GM23248 (cell line): ENCODE measurements around the gene PIM3. TPM values are rescaled to one million over a fixed set of nuclear protein-coding genes. Genes with fewer than 3 reads are reported as not detected.

Source experiments
- DNase-seq: peaks from one replicate; pipeline ENCODE4 v3.0.0-alpha.2; 2015
- H2AFZ ChIP-seq: fragments of 200-600 bp; sonication (generic); 2 replicates; pipeline ENCODE4 v1.6.1; 2016; ENCODE audit warnings: antibody characterized with exemption
- H3F3A ChIP-seq: fragments of 200-600 bp; sonication (generic); 2 replicates; pipeline ENCODE4 v1.6.1; 2016; ENCODE audit warnings: mild to moderate bottlenecking, antibody characterized with exemption, mixed run types; ENCODE audit not compliant: insufficient read depth
- H3K27ac ChIP-seq: fragments of 200-600 bp; sonication (generic); 2 replicates; pipeline ENCODE4 v1.5.1; 2016; ENCODE audit warnings: mild to moderate bottlenecking
- H3K27me3 ChIP-seq: fragments of 200-600 bp; sonication (generic); replicated peaks from 2 replicates; pipeline ENCODE4 v1.6.1; 2016; ENCODE audit warnings: mild to moderate bottlenecking; ENCODE audit not compliant: insufficient read depth
- H3K36me3 ChIP-seq: fragments of 200-600 bp; sonication (generic); 2 replicates; pipeline ENCODE4 v1.6.1; 2016; ENCODE audit warnings: low read depth, mild to moderate bottlenecking
- H3K4me1 ChIP-seq: fragments of 200-600 bp; sonication (generic); 2 replicates; pipeline ENCODE4 v1.6.1; 2016; ENCODE audit warnings: mild to moderate bottlenecking; ENCODE audit not compliant: insufficient read depth
- H3K4me2 ChIP-seq: fragments of 200-600 bp; sonication (generic); one replicate; pipeline ENCODE4 v1.6.1; 2016; ENCODE audit warnings: mild to moderate bottlenecking; ENCODE audit not compliant: unreplicated experiment
- H3K4me3 ChIP-seq: fragments of 200-600 bp; sonication (generic); 2 replicates; pipeline ENCODE4 v1.5.1; 2016; ENCODE audit warnings: mild to moderate bottlenecking
- H3K79me2 ChIP-seq: fragments of 200-600 bp; sonication (generic); 2 replicates; pipeline ENCODE4 v1.6.1; 2016; ENCODE audit warnings: mild to moderate bottlenecking; ENCODE audit not compliant: insufficient read depth
- H3K9ac ChIP-seq: fragments of 200-600 bp; sonication (generic); 2 replicates; pipeline ENCODE4 v1.6.1; 2016; ENCODE audit warnings: mild to moderate bottlenecking
- H3K9me2 ChIP-seq: fragments of 200-600 bp; sonication (generic); 2 replicates; pipeline ENCODE4 v1.6.1; 2016; ENCODE audit warnings: mixed run types, mild to moderate bottlenecking, moderate library complexity; ENCODE audit not compliant: insufficient read depth
- H3K9me3 ChIP-seq: fragments of 200-600 bp; sonication (generic); one replicate; pipeline ENCODE4 v1.6.1; 2017; ENCODE audit warnings: low read depth
- H4K20me1 ChIP-seq: fragments of 200-600 bp; sonication (generic); 2 replicates; pipeline ENCODE4 v1.6.0; 2016; ENCODE audit not compliant: insufficient read depth
- EZH2 ChIP-seq: fragments of 200-600 bp; sonication (generic); IDR thresholded peaks from 2 replicates; pipeline ENCODE4 v1.6.1; 2018; ENCODE audit warnings: antibody characterized with exemption, mild to moderate bottlenecking; ENCODE audit not compliant: insufficient read depth, poor library complexity, severe bottlenecking
- EZH2phosphoT487 ChIP-seq: fragments of 200-600 bp; sonication (generic); IDR thresholded peaks from 2 replicates; pipeline ENCODE4 v1.6.1; 2018; ENCODE audit warnings: antibody characterized with exemption, moderate library complexity, mild to moderate bottlenecking, low read depth; ENCODE audit not compliant: insufficient read depth
- WGBS, 2 experiments: methylation state at CpG; one replicate each; pipeline ENCODE4 v1.1.6; 2015 to 2017; ENCODE audit warnings: low lambda C conversion rate in 2 of 2, low coverage in 1 of 2; ENCODE audit errors: missing lambda C conversion rate in 2 of 2; 5-methylcytosine and 5-hydroxymethylcytosine counted together
- in situ Hi-C: fragments of 300-500 bp; cut with MboI; formaldehyde crosslinking; loops from 2 replicates; pipeline ENCODE4 v1.15.0; 2020
- polyA plus RNA-seq: library from polyadenylated mRNA; unstranded; fragments of >200 nt; fragmentation: Nextera tagmentation; extraction: Ambion mirVana; gene quantifications from 2 replicates; pipeline ENCODE4 v1.2.1, GENCODE V29; 2016
- total RNA-seq: library from RNA; depleted of rRNA; stranded (reverse); fragments of >200 nt; shearing (Covaris generic); gene quantifications from 2 replicates; pipeline ENCODE4 v1.2.3, GENCODE V29; 2014

The PIM3 gene
- total and polyA plus RNA-seq, 2 experiments from 2014 or later = 10.8 to 16.2 TPM

- no peaks in the 10 kb centered on the region for H3K36me3 ChIP-seq
Measured at GRCh38 chr22:49936018-49936972, 24.3 kb upstream of the PIM3 start.

GRCh38 chr22:49936973-49937757 is 23.4 kb upstream of the PIM3 start:
- peaks cover 8% of the 10 kb centered on the region; the same call in 1 of the 2 replicates for H3K4me1 ChIP-seq
- no peaks in the 10 kb centered on the region for H3F3A ChIP-seq
- in situ Hi-C loops = no loop called here
- no peak for DNase-seq
- TF ChIP-seq EZH2phosphoT487 (no peak), EZH2 (no peak)
- WGBS, 2 experiments = 76 to 81% methylated on average over 20 of the region's 21 CpGs
- no peaks in the 10 kb centered on the region for H3K79me2 ChIP-seq
- H3K9me3 ChIP-seq = no peaks in the 10 kb centered on the region
- H3K27ac ChIP-seq = no peak overlapping the region
- H3K27me3 ChIP-seq = no peaks in the 10 kb centered on the region
- H3K9me2 ChIP-seq = no peaks in the 10 kb centered on the region
- H3K4me3 ChIP-seq = no peak overlapping the region
- no peak overlapping the region for H3K4me2 ChIP-seq
- H3K36me3 ChIP-seq = no peaks in the 10 kb centered on the region
- H4K20me1 ChIP-seq = no peaks in the 10 kb centered on the region
- H2AFZ ChIP-seq = no peak overlapping the region
- H3K9ac ChIP-seq = no peak overlapping the region

More at GRCh38 chr22:49936018-49936972, 24.3 kb upstream of the PIM3 start:
- no peaks in the 10 kb centered on the region for H3K9me2 ChIP-seq
- H2AFZ ChIP-seq = no peak overlapping the region
- peak overlapping the region; percentile 40 for H3K4me3 ChIP-seq
- TF ChIP-seq EZH2phosphoT487 (no peak), EZH2 (no peak)
- peak overlapping the region; percentile 28; the same call in 1 of the 2 replicates for H3K9ac ChIP-seq
- in situ Hi-C loops = no loop called here
- H3K9me3 ChIP-seq = no peaks in the 10 kb centered on the region
- no peak overlapping the region for H3K27ac ChIP-seq
- H3K79me2 ChIP-seq = no peaks in the 10 kb centered on the region
- no peaks in the 10 kb centered on the region for H4K20me1 ChIP-seq
- no peaks in the 10 kb centered on the region for H3K27me3 ChIP-seq
- DNase-seq = peak; percentile 90
- peaks cover 10% of the 10 kb centered on the region; the same call in 1 of the 2 replicates for H3K4me1 ChIP-seq
- 0 out of 2 replicates have a peak, but pooled peaks cover 1% of the 10 kb centered on the region for H3F3A ChIP-seq
- 10 to 20% methylated on average over 19 to 38 of the region's 52 CpGs for WGBS, 2 experiments
- H3K4me2 ChIP-seq = peak overlapping the region; percentile 62

DNA sequence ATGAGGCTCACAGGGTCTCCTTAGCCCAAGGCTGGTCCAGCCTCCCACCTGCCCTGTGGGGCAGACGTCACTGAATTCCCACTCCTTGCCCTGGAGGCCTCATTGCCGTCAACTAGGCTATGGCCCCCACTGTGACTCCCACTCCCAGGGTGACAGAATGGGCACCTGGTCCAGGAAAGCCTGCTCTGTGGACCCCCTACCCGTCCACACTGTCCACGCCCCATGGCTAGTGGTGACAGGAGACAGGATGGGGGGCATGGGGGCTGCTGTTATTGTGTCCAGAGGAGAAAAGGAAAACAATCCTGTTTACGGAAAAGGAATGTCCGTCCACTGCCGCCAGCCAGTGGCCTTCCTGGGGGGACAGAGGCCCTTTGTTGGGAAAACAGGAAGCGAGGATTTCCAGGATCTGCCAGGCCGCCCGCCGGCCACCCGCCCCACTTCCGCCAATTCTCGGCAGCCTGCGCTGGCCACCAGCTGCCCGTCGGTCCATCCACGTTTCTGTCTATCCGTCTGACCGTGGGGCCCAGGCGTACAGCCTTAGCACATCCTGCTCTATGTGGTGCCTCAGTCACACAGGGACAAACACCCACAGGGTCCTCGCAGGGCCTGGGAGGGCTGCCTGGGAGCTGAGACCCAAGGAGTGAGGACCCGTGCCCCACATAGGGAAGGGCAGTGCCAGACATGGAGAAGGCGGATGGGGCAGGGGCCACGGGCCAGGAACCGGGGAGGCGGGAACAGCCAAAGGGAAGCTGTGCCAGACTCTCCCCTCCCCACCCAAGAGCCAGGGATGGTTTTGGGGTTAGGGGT is 22.6 kb upstream of the PIM3 start:
- no peak for DNase-seq
- no peak overlapping the region for H3K4me2 ChIP-seq
- no peak overlapping the region for H2AFZ ChIP-seq
- H3K9me3 ChIP-seq = no peaks in the 10 kb centered on the region
- TF ChIP-seq EZH2phosphoT487 (no peak), EZH2 (no peak)
- H3K9me2 ChIP-seq = no peaks in the 10 kb centered on the region
- no peaks in the 10 kb centered on the region for H3K79me2 ChIP-seq
- no peaks in the 10 kb centered on the region for H3K36me3 ChIP-seq
- H3K27me3 ChIP-seq = no peaks in the 10 kb centered on the region
- H3K27ac ChIP-seq = no peak overlapping the region
- H3K4me3 ChIP-seq = no peak overlapping the region
- in situ Hi-C loops = no loop called here
- no peaks in the 10 kb centered on the region for H4K20me1 ChIP-seq
- H3K4me1 ChIP-seq = peaks cover 8% of the 10 kb centered on the region; the same call in 1 of the 2 replicates
- WGBS, 2 experiments = 79 to 83% methylated on average over 25 to 27 of the region's 27 CpGs
- H3F3A ChIP-seq = no peaks in the 10 kb centered on the region
- H3K9ac ChIP-seq = no peak overlapping the region
